ENCODE measurements around the gene SERF2.

- no peak for TF ChIP-seq PHF20 (CRISPR knock-in tag; IDR thresholded peaks at IDR 0.05)
- TF ChIP-seq JUNB (CRISPR knock-in tag; IDR thresholded peaks at IDR 0.05; ENCODE audit: borderline replicate concordance) = no peak
- no peak for TF ChIP-seq DMTF1 (CRISPR knock-in tag; IDR thresholded peaks at IDR 0.05)
- TF ChIP-seq, protein P1, sequence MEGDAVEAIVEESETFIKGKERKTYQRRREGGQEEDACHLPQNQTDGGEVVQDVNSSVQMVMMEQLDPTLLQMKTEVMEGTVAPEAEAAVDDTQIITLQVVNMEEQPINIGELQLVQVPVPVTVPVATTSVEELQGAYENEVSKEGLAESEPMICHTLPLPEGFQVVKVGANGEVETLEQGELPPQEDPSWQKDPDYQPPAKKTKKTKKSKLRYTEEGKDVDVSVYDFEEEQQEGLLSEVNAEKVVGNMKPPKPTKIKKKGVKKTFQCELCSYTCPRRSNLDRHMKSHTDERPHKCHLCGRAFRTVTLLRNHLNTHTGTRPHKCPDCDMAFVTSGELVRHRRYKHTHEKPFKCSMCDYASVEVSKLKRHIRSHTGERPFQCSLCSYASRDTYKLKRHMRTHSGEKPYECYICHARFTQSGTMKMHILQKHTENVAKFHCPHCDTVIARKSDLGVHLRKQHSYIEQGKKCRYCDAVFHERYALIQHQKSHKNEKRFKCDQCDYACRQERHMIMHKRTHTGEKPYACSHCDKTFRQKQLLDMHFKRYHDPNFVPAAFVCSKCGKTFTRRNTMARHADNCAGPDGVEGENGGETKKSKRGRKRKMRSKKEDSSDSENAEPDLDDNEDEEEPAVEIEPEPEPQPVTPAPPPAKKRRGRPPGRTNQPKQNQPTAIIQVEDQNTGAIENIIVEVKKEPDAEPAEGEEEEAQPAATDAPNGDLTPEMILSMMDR (CRISPR knock-in tag; IDR thresholded peaks at IDR 0.05) = no peak
- no peak for TF ChIP-seq ELF4 (CRISPR knock-in tag; IDR thresholded peaks at IDR 0.05; ENCODE audit: borderline replicate concordance)
- no peak for TF ChIP-seq GTF2F1 (IDR thresholded peaks at IDR 0.05; ENCODE audit: low read length)
Observed at GRCh38 chr15:43751885-43752284, 40.2 kb upstream of the SERF2 start.

Measured in HepG2 (cell line).